Osteoblast (primary cell): ENCODE results near the gene TBX10. TPM values are rescaled to one million over a fixed set of nuclear protein-coding genes. Genes with fewer than 3 reads are reported as not detected.

ENCODE experiments used
- DNase-seq: peaks from one replicate; pipeline ENCODE4 v3.0.0; 2011; ENCODE audit warnings: low spot score, mixed read lengths; ENCODE audit not compliant: insufficient read length; ENCODE audit errors: missing footprints
- H2AFZ ChIP-seq: 2 replicates; pipeline ENCODE4 v1.6.0; 2011; ENCODE audit warnings: mild to moderate bottlenecking, low read length
- H3K27ac ChIP-seq: 2 replicates; pipeline ENCODE4 v1.5.1; 2011; ENCODE audit warnings: mild to moderate bottlenecking, low read depth, low read length, moderate library complexity
- H3K27me3 ChIP-seq: 2 replicates; pipeline ENCODE4 v1.6.0; 2012; ENCODE audit warnings: mild to moderate bottlenecking, control low read depth, inconsistent platforms, low read length, moderate library complexity; ENCODE audit not compliant: insufficient read depth
- H3K36me3 ChIP-seq: 2 replicates; pipeline ENCODE4 v1.5.1; 2011; ENCODE audit warnings: mild to moderate bottlenecking, low read length, control low read depth, moderate library complexity; ENCODE audit not compliant: insufficient read depth
- H3K4me1 ChIP-seq: 2 replicates; pipeline ENCODE4 v1.5.1; 2011; ENCODE audit warnings: mild to moderate bottlenecking, low read length, control low read depth, moderate library complexity; ENCODE audit not compliant: insufficient read depth
- H3K4me2 ChIP-seq: 2 replicates; pipeline ENCODE4 v1.6.0; 2011; ENCODE audit warnings: mild to moderate bottlenecking, low read length; ENCODE audit not compliant: insufficient read depth
- H3K4me3 ChIP-seq: fragments of 200-600 bp; sonication (generic); 3 replicates; pipeline ENCODE4 v1.5.1; 2012; ENCODE audit warnings: mild to moderate bottlenecking, low read length, inconsistent platforms; ENCODE audit not compliant: insufficient read depth
- H3K79me2 ChIP-seq: 2 replicates; pipeline ENCODE4 v1.6.0; 2012; ENCODE audit warnings: mild to moderate bottlenecking, low read length, control low read depth, inconsistent platforms; ENCODE audit not compliant: insufficient read depth
- H3K9me3 ChIP-seq: 2 replicates; pipeline ENCODE4 v1.5.1; 2011; ENCODE audit warnings: low read depth, low read length, control low read depth
- H4K20me1 ChIP-seq: 2 replicates; pipeline ENCODE4 v1.6.0; 2012; ENCODE audit warnings: mild to moderate bottlenecking, low read length, control low read depth; ENCODE audit not compliant: insufficient read depth
- CTCF ChIP-seq: IDR thresholded peaks from 2 replicates; pipeline ENCODE4 v1.5.1; 2011; ENCODE audit warnings: mild to moderate bottlenecking, low read depth, low read length, moderate library complexity; ENCODE audit errors: extremely low read depth
- total RNA-seq: library from RNA; depleted of rRNA; stranded (reverse); fragments of >200 nt; gene quantifications from 2 replicates; pipeline ENCODE4 v1.2.3, GENCODE V29; 2012

Gene TBX10
- total RNA-seq, 1 donor, result not detected

GRCh38 chr11:67657300-67657699, 17.7 kb upstream of the TBX10 start:
- DNase-seq, result no peak
- TF ChIP-seq CTCF, result no peak
- no peaks in the 10 kb centered on the region for H3K79me2 ChIP-seq
- H2AFZ ChIP-seq, result no peak overlapping the region
- no peak overlapping the region for H3K4me3 ChIP-seq
- no peaks in the 10 kb centered on the region for H3K27me3 ChIP-seq
- H3K4me1 ChIP-seq, result no peaks in the 10 kb centered on the region
- no peaks in the 10 kb centered on the region for H4K20me1 ChIP-seq
- H3K9me3 ChIP-seq, result no peaks in the 10 kb centered on the region
- no peak overlapping the region for H3K4me2 ChIP-seq
- H3K27ac ChIP-seq, result no peak overlapping the region
- H3K36me3 ChIP-seq, result no peaks in the 10 kb centered on the region

- no peaks in the 10 kb centered on the region for H3K36me3 ChIP-seq
- no peak overlapping the region for H3K27ac ChIP-seq
- H3K4me3 ChIP-seq, result no peak overlapping the region
- no peak overlapping the region for H3K4me2 ChIP-seq
- no peaks in the 10 kb centered on the region for H3K79me2 ChIP-seq
- H2AFZ ChIP-seq, result no peak overlapping the region
- no peaks in the 10 kb centered on the region for H3K9me3 ChIP-seq
- H4K20me1 ChIP-seq, result no peaks in the 10 kb centered on the region
- TF ChIP-seq CTCF, result no peak
- no peaks in the 10 kb centered on the region for H3K4me1 ChIP-seq
- no peaks in the 10 kb centered on the region for H3K27me3 ChIP-seq
- no peak for DNase-seq
These were observed 16.8 kb upstream of the TBX10 start for GRCh38 chr11:67656278-67656922.

- H3K4me1 ChIP-seq, result no peaks in the 10 kb centered on the region
- no peak overlapping the region for H3K4me3 ChIP-seq
- no peaks in the 10 kb centered on the region for H3K27me3 ChIP-seq
- no peak overlapping the region for H3K4me2 ChIP-seq
- H3K27ac ChIP-seq, result no peak overlapping the region
- H3K36me3 ChIP-seq, result no peaks in the 10 kb centered on the region
- no peak for TF ChIP-seq CTCF
- no peaks in the 10 kb centered on the region for H3K9me3 ChIP-seq
- no peaks in the 10 kb centered on the region for H3K79me2 ChIP-seq
- no peaks in the 10 kb centered on the region for H4K20me1 ChIP-seq
- peak; percentile 42 for DNase-seq
- H2AFZ ChIP-seq, result no peak overlapping the region
These were observed 14.7 kb upstream of the TBX10 start for GRCh38 chr11:67654225-67654624.

GRCh38 chr11:67652965-67653845, 13.6 kb upstream of the TBX10 start:
- DNase-seq, result no peak
- H3K9me3 ChIP-seq, result no peaks in the 10 kb centered on the region
- H3K27me3 ChIP-seq, result no peaks in the 10 kb centered on the region
- no peaks in the 10 kb centered on the region for H3K79me2 ChIP-seq
- no peak overlapping the region for H3K4me2 ChIP-seq
- H3K4me1 ChIP-seq, result no peaks in the 10 kb centered on the region
- no peak overlapping the region for H3K27ac ChIP-seq
- TF ChIP-seq CTCF, result no peak
- no peaks in the 10 kb centered on the region for H4K20me1 ChIP-seq
- no peak overlapping the region for H3K4me3 ChIP-seq
- no peaks in the 10 kb centered on the region for H3K36me3 ChIP-seq
- H2AFZ ChIP-seq, result no peak overlapping the region
